Measurements from ENCODE around the gene TSC2. TPM values are rescaled to one million over a fixed set of nuclear protein-coding genes. Genes with fewer than 3 reads are reported as not detected.

The TSC2 gene
- total and polyA plus RNA-seq, 2 donors (not counting 3 experiments of a cell fraction or from before 2014, with no cell fraction given), result 87.9 to 144 TPM

GRCh38 chr16:2061526-2061925 lies 13.7 kb downstream of the TSC2 start:
- Histone ChIP-seq H3K4me3 (replicated peaks in 1 of 3; ENCODE audit: insufficient read depth in 1 of 3, low read depth in 1 of 3, low read length in 3 of 3) (no peak overlapping the region), H3K27ac (ENCODE audit: insufficient read depth, low read depth, low read length) (no peak overlapping the region), H2AFZ (ENCODE audit: low read depth, low read length) (no peak overlapping the region), H3K9me3 (replicated peaks; ENCODE audit: control insufficient read depth, insufficient read depth, low read length) (no peaks in the 10 kb centered on the region), H3K9me1 (replicated peaks; ENCODE audit: control insufficient read depth, extremely low read depth, insufficient read depth, low read length) (no peaks in the 10 kb centered on the region), H3K27me3 (ENCODE audit: control insufficient read depth in 2 of 2, insufficient read depth in 2 of 2, low read length in 2 of 2) (no peaks in the 10 kb centered on the region), H4K20me1 (replicated peaks; ENCODE audit: control insufficient read depth, extremely low read depth, insufficient read depth, low read length) (no peaks in the 10 kb centered on the region), H3K36me3 (ENCODE audit: control insufficient read depth in 2 of 2, extremely low read depth in 1 of 2, insufficient read depth in 2 of 2, low read length in 2 of 2) (peaks cover 0 to 55% of the 10 kb centered on the region in 2 experiments), H3K9ac (replicated peaks; ENCODE audit: extremely low read depth, insufficient read depth, low read length) (no peak overlapping the region), H3K4me1 (ENCODE audit: control insufficient read depth, extremely low read depth, insufficient read depth, low read length) (no peaks in the 10 kb centered on the region), H3K79me2 (ENCODE audit: control insufficient read depth, insufficient read depth, low read length) (no peaks in the 10 kb centered on the region), H3K4me2 (ENCODE audit: insufficient read depth, low read length) (no peak overlapping the region)
- FAIRE-seq (no peak), DNase-seq (ENCODE audit: low read depth, low spot score) (no peak)
- CTCF ChIA-PET, result interaction anchor here (1.3 kb wide), 1 partner anchor 39 kb away, joined by 3 read pairs; no protein-coding TSS in a partner anchor
- TF ChIP-seq GATA2 (IDR thresholded peaks at IDR 0.05; ENCODE audit: insufficient read depth, insufficient read length, low read depth, low read length) (no peak), POLR2A (IDR thresholded peaks at IDR 0.05; ENCODE audit: low read depth, low read length) (no peak), MYC (IDR thresholded peaks at IDR 0.05; ENCODE audit: low read depth, low read length) (no peak), POLR2AphosphoS5 (IDR thresholded peaks at IDR 0.05; ENCODE audit: insufficient read depth, low read depth, low read length) (no peak), MAX (IDR thresholded peaks at IDR 0.05; ENCODE audit: insufficient read depth, insufficient read length) (no peak), FOS (IDR thresholded peaks at IDR 0.05; ENCODE audit: borderline replicate concordance, insufficient read depth, low read length) (no peak)
- TF ChIP-seq, protein P1, sequence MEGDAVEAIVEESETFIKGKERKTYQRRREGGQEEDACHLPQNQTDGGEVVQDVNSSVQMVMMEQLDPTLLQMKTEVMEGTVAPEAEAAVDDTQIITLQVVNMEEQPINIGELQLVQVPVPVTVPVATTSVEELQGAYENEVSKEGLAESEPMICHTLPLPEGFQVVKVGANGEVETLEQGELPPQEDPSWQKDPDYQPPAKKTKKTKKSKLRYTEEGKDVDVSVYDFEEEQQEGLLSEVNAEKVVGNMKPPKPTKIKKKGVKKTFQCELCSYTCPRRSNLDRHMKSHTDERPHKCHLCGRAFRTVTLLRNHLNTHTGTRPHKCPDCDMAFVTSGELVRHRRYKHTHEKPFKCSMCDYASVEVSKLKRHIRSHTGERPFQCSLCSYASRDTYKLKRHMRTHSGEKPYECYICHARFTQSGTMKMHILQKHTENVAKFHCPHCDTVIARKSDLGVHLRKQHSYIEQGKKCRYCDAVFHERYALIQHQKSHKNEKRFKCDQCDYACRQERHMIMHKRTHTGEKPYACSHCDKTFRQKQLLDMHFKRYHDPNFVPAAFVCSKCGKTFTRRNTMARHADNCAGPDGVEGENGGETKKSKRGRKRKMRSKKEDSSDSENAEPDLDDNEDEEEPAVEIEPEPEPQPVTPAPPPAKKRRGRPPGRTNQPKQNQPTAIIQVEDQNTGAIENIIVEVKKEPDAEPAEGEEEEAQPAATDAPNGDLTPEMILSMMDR (IDR thresholded peaks at IDR 0.05; ENCODE audit: extremely low read depth in 1 of 2, insufficient read depth in 1 of 2, low read depth in 1 of 2, low read length in 2 of 2), result no peak
- POLR2A ChIA-PET, result no interaction called here
- dilution Hi-C loops (cut with MboI; ENCODE audit: extremely low pct_ligation_motif_present, low sequenced_read_pairs), result no loop called here
- no TSS peak for BruUV-seq (replicated peaks)
- intact Hi-C loops (cut with micrococcal nuclease), result no loop called here

Data from endothelial cell of umbilical vein (primary cell).